Measurements from ENCODE around the gene RPS4Y1.
"Not testable (repeated sequence)": the region's sequence is repeated elsewhere in the genome, so short reads cannot be mapped to it uniquely, and the experiment has no call there.

Gene RPS4Y1

DNA sequence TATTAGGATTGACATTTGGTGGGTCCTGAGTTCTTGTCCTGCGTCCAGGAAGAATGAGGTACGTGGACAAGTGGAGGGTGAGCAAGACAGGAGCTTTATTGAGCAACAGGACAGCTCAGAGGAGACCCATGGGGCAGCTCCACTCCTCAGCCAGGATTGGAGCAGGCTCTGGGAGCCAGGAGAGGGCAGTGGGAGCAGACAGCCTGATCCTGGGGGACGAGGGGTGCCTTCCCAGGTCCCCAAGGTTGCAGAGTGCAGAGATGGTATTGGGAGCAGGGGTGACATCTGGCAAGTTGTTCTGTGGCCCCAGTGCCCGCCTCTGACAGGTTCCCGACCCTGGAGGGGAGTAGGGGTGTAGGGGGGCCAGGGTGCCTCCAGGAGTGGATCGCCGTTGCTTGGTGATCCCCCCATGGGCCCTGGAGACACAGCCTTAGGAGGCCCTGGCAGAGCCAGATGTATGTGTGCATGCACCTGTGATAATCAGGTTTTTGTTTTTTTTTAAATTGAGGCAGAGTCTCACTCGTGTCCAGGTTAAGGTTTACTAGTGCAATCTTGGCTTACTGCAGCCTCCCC lies 26.7 kb downstream of the RPS4Y1 start:
- in situ Hi-C loops (cut with MboI; ENCODE audit: low pct_unique_long_range_greater_than_20kb, low sequenced_read_pairs), result no loop called here
- no peak for DNase-seq

GRCh38 chrY:2872234-2872633 lies 30.8 kb downstream of the RPS4Y1 start:
- in situ Hi-C loops (cut with MboI; ENCODE audit: low pct_unique_long_range_greater_than_20kb, low sequenced_read_pairs), result not testable (repeated sequence)

GRCh38 chrY:2874211-2874610 lies 32.8 kb downstream of the RPS4Y1 start:
- in situ Hi-C loops (cut with MboI; ENCODE audit: low pct_unique_long_range_greater_than_20kb, low sequenced_read_pairs), result no loop called here
- no peak for DNase-seq

More at GRCh38 chrY:2872234-2872633, 30.8 kb downstream of the RPS4Y1 start:
- DNase-seq, result not testable (repeated sequence)

DNA sequence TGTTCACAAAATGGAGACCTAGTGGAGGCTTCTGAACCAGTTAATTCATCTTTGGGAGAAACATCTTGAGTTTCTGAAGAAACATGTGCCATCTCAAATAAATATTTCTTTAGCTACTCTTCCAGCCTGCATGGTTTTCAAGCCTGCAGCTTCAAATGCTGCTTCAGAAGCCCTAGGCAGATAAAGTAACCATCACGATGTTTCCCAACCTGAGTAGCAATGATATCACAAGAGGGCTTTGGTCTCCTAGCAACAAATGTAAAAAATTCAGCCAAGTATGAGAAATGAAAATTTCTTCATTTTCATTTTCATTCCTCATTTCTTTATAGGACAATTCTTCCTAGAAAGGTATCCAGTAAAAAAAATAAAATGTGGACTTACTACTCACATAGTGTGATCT lies 42.2 kb downstream of the RPS4Y1 start:
- in situ Hi-C loops (cut with MboI; ENCODE audit: low pct_unique_long_range_greater_than_20kb, low sequenced_read_pairs), result no loop called here

GRCh38 chrY:2885880-2886279 lies 44.5 kb downstream of the RPS4Y1 start:
- no peak for DNase-seq

More for the DNA sequence above, 42.2 kb downstream of the RPS4Y1 start:
- DNase-seq, result no peak

GRCh38 chrY:2887386-2887785 lies 46.0 kb downstream of the RPS4Y1 start:
- DNase-seq, result peak; percentile 80

More at GRCh38 chrY:2885880-2886279, 44.5 kb downstream of the RPS4Y1 start:
- in situ Hi-C loops (cut with MboI; ENCODE audit: low pct_unique_long_range_greater_than_20kb, low sequenced_read_pairs), result no loop called here

DNA sequence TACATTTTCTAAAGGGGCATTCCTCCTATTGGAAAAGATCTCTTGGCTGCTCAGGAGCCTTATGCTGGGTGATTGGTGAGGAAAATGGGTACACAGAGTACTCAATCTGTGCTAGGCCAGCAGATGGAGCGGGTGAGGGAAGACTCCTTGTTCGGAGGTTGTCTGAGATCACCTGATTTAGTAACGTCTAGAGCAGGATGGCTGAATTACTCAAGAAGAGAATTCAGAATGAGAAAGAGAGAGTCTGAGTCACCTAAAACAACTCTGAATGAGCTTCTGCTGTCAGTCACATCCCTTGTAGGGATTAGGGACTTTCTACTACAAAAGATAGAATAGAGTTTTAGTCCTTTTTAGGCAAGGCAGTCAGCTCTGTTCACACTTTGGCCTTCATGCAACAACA lies 46.6 kb downstream of the RPS4Y1 start:
- peak; percentile 49 for DNase-seq
- in situ Hi-C loops (cut with MboI; ENCODE audit: low pct_unique_long_range_greater_than_20kb, low sequenced_read_pairs), result no loop called here

More at GRCh38 chrY:2887386-2887785, 46.0 kb downstream of the RPS4Y1 start:
- in situ Hi-C loops (cut with MboI; ENCODE audit: low pct_unique_long_range_greater_than_20kb, low sequenced_read_pairs), result no loop called here

DNA sequence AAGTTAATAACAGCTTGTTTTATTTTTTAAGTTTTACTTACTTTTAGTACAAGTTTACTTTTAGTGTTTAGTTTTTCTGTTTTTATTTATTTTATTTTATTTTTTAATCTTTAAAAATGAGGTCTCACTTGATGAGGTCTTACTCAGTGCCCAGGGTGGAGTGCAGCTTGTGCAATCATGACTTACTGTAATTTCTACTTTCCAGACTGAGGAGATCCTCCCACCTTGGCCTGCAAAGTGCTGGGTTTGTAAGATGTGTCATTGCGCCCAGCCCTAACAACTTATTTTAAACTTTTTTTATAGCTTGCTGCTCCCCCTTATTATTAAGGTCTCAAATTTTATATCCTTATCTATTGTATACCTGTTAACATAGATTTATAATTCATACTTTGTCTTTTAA lies 52.1 kb downstream of the RPS4Y1 start:
- DNase-seq, result no peak
- in situ Hi-C loops (cut with MboI; ENCODE audit: low pct_unique_long_range_greater_than_20kb, low sequenced_read_pairs), result no loop called here

DNA sequence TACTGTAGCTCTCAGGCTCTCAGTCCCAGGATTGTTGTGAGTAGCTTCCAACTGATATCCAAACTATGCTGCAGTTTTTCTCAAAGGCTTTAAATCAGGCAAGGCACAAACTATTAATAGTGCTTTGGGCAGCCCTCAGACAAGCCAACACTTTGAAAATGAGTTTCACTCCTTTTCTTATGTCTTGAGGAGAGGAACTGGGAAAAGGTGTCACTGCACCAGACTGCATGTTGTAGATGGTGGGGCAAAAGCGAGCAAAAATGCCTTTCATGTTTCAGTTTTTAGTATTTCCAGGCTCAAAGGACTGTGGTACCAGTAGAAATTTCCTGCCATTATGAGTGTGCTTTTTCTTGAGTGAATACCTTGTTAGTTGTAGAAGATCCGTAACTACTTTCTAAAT lies 54.6 kb downstream of the RPS4Y1 start:
- DNase-seq, result no peak
- in situ Hi-C loops (cut with MboI; ENCODE audit: low pct_unique_long_range_greater_than_20kb, low sequenced_read_pairs), result no loop called here

- in situ Hi-C loops (cut with MboI; ENCODE audit: low pct_unique_long_range_greater_than_20kb, low sequenced_read_pairs), result no loop called here
- no peak for DNase-seq
These were observed 66.0 kb downstream of the RPS4Y1 start for GRCh38 chrY:2907356-2907755.

GRCh38 chrY:2913066-2913815 lies 71.8 kb downstream of the RPS4Y1 start:
- peak; percentile 73 for DNase-seq
- in situ Hi-C loops (cut with MboI; ENCODE audit: low pct_unique_long_range_greater_than_20kb, low sequenced_read_pairs), result no loop called here

Measured in KBM-7 (cell line).